Measurements from ENCODE around the gene REL.
"Not testable (repeated sequence)": the region's sequence is repeated elsewhere in the genome, so short reads cannot be mapped to it uniquely, and the experiment has no call there.

REL gene

GRCh38 chr2:60868589-60869273, 12.6 kb upstream of the REL start:
- no peak for DNase-seq

DNA sequence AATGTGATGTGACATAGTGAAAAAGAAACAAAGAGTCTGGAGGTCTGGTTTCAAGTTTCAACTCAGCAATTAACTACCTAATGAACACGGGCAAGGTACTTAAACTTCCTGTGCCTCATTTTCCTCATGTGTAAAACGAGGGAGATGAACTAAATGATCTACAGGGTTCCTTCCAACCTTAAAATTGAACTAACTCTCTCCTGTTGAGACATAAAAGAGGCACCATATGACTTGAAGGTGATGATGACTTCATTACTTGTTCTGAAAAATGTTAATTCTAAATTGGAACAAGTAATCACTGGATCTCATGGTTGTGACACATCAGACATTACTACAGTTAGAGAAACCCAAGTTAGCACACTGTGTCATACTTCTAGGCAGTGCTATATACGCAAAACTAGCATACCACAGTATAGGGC, 8.9 kb upstream of the REL start:
- no peak for DNase-seq

DNA sequence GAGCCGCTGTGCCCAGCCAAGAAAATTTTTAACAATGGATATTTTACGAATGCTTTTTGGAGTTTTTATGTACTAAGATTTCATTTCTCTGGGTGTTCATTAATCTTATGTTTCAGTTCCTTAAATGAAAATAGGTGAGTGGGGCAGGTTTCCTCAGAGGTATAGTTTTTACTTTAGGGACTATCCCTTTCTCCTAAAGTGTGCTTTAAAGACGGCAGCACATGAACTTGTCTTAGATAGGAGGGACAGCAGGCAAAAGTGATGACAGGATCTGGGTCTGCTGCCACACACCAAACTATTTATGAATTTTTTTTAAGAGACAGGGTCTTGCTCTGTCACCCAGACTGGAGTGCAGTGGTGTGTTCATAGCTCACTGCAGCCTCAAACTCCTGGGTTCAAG, 8.0 kb upstream of the REL start:
- DNase-seq, result no peak

DNA sequence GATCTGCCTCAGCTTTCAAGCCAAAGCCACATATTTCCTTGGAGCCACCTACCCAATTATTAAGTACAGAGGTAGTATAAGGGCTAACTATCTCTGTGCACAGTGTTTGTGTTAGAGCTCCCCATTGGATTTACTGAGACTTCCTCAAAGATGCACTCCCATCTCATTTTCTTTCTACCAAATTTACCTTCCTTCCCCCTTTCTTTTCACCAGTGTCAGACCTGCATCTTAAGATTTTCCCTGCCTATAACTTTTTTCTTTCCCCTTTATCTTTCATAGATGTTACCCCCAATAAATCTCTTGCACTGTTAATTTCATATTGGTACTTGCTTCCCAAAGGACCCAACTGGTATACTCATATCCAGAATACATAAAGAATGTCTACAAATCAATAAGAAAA, 5.9 kb upstream of the REL start:
- DNase-seq, result no peak

- DNase-seq, result no peak
These were observed 729 bp upstream of the REL start for GRCh38 chr2:60880643-60881046.

DNA sequence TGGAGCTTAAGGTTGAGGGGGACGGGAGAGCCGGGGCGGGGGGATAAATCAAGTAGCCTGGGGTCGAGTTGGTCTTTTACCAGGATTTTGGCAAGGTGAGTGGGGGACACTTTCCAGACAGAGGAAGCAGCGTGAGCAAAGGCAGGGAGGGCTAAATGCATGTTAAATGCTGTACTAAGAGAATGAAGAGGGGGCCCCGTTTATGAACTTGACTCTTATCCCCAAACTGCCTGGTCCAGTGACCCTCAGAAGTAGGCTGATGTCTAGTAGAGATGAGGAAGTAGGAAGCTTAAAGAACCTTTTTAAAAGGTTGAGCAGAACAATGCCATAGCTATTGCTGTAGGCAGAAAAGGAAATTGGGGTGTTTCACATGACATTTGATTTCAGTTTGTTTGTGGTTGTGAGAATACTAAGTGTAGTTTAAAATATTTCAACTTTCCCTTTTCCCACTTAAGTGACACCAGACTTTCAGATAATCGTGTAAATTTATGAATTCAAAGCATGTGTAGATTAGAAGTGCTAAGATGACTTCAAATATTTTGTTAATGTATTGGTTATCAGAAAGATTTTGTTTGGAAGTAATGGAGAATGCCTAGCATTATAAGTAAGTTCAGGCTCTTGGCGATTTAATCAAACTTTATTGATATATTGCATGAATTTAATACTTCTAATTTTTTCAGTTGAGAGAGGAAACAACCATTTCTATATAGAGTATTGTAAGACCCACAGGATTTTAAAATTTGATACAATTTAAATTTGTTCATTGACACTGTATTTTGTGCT, 1.8 kb downstream of the REL start:
- no peak for DNase-seq

DNA sequence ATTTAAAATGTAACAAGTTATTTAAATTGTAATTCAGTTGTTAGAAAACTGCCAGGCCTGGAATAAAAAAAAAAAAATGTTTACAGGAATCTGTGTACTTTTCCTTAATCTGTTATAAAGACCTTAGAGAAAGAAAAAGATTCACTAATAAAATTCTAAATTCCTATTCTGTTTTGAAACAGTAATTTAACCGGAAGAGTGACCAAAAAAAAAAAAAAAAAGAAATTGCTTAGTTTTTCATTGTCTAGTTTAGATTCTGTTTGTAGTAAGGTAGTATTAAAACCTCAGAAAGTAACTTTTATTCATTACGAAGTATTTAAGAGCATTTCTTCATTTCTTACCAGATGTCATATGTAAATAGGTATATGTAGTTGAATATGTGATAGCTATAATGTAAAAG, 2.5 kb downstream of the REL start:
- DNase-seq, result no peak

GRCh38 chr2:60884800-60885199, 3.4 kb downstream of the REL start:
- DNase-seq, result no peak

DNA sequence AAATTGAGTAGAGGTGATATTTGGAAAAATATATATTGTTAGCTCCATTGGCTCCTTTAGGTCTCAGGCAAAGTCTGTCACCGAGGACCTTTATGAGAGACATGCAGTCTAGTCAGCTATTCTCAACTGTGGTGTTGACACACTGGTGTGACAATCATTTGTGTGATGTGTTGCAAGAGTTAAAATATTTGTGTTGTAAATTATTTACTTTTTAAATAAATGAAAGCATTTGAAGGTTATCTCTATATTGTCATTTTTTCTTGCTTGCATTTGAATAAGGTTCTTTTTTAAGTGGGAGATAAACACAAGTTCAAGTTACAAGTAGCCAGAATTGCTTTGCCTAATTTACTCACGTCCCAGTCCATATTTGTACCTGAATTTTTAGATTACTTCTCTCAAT, 4.3 kb downstream of the REL start:
- DNase-seq, result no peak

- no peak for DNase-seq
These were observed 5.6 kb downstream of the REL start for GRCh38 chr2:60886991-60887390.

DNA sequence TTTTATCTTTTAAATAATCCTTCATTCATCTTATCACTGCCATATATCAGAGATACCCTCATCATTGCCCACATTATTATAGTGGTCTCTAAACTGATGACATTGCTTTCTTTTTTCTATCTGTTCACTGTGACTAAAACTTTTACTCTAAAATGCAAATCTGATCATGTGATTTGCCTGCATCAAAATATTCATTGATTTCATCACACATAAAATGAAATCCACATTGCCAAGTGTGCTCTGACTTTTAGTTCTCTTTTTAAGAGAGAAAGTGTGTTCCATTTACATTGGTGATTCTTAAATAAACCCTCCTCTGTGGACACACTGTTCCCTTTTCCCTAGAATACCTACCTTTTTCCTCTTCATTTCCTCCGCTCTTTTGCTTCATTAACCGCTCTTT, 7.5 kb downstream of the REL start:
- DNase-seq, result no peak

DNA sequence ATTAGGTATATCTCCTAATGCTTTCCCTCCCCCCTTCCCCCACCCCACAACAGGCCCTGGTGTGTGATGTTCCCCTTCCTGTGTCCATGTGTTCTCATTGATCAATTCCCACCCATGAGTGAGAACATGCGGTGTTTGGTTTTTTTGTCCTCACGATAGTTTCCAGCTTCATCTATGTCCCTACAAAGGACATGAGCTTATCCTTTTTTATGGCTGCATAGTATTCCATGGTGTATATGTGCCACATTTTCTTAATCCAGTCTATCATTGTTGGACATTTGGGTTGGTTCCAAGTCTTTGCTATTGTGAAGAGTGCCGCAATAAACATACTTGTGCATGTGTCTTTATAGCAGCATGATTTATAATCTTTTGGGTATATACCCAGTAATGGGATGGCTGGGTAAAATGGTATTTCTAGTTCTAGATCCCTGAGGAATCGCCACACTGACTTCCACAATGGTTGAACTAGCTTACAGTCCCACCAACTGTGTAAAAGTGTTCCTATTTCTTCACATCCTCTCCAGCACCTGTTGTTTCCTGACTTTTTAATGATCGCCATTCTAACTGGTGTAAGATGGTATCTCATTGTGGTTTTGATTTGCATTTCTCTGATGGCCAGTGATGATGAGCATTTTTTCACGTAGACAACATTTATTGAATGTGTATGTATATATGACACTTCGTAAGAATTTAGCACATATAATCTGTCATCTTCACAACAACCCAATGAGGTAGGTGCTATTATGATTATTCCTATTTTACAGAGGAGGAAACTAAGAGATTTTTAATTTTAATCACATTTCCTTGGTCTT, 8.4 kb downstream of the REL start:
- not testable (repeated sequence) for DNase-seq

DNA sequence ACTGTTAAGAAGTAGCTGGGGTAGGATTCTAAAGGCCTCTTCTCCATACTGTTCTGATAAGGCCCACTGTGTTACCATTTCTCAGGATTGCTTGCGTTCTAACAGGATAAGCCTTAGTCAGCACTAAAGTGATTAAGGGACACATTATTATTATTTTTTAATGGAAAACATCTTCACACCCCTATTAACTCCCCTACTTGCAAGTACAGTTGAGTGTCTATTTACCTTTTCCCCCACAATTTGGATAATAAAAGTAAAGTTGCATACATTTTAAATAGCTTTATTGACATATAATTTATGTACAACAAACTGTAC, 9.0 kb downstream of the REL start:
- no peak for DNase-seq

DNA sequence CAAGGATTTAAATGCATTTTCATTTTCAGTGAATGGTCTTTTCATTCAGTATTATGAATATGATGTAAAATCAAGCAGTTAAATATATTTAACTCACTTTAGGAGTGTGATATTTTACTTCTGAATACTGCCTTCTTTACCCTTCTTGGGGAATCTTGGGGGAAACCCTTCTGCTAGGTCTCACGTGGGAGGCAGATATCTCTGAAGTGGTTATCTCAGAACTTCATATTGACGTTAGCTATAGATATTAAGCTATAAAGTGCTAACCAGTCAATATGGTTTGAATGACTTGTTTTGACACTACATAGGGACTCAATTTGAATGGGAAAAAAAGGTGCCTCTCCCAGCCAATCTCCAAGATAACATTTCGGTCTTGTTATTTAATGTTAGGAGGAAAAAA, 9.8 kb downstream of the REL start:
- no peak for DNase-seq

- DNase-seq, result no peak
These were observed 17.2 kb downstream of the REL start for GRCh38 chr2:60898567-60898966.

- DNase-seq, result no peak
These were observed 18.0 kb downstream of the REL start for GRCh38 chr2:60899230-60899891.

GRCh38 chr2:60899892-60900249, 18.5 kb downstream of the REL start:
- DNase-seq, result no peak

- not testable (repeated sequence) for DNase-seq
These were observed 19.9 kb downstream of the REL start for GRCh38 chr2:60901296-60901695.

GRCh38 chr2:60905867-60906266, 24.5 kb downstream of the REL start:
- DNase-seq, result not testable (repeated sequence)

DNA sequence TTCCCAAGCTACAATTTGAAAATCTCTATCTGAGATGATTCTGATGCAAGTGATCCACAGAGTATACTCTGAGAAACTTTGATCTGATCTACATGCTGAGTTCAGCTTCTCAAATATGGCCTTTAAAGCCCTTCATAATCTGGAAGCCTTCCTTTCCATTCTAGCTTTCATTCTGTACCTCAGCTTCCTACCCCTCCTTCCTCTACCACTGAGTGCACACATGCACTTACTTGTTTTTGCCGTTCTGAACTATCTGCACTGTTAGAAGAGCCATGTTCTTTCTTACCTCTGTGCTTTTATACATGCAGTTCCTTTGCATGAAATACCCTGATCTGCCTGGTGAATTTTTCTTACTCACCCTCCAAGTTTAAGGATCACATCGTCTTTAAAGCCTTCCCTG, 25.0 kb downstream of the REL start:
- DNase-seq, result no peak

GRCh38 chr2:60907329-60907728, 26.0 kb downstream of the REL start:
- DNase-seq, result no peak

- no peak for DNase-seq
These were observed 44.8 kb downstream of the REL start for GRCh38 chr2:60925994-60926740.

All from NCI-H2107 (cell line).